H1 (cell line): ENCODE results near the gene BABAM1. TPM values are rescaled to one million over a fixed set of nuclear protein-coding genes. Genes with fewer than 3 reads are reported as not detected.

Experiments used
- CTCF ChIA-PET: fragments of 300-600 bp; sonication (Branson Sonifier 250); formaldehyde crosslinking; loops from one replicate; lab custom pipeline; 2021; ENCODE audit not compliant: partially characterized antibody; lab: Charles Lee
- POLR2A ChIA-PET: fragments of 300-600 bp; sonication (Branson Sonifier 250); formaldehyde crosslinking; loops from one replicate; lab custom pipeline; 2021; ENCODE audit warnings: inconsistent platforms; ENCODE audit not compliant: partially characterized antibody; lab: Charles Lee
- DNase-seq, 2 experiments: peaks; one replicate each; pipeline versions ENCODE4 v3.0.0 to v3.0.0-alpha.2; 2010 to 2022; ENCODE audit warnings: low spot score in 2 of 2, low read depth in 1 of 2, mixed read lengths in 1 of 2
- FAIRE-seq: peaks from 2 replicates; lab custom pipeline; 2011; peaks lifted over from hg19 to GRCh38; lab: Jason Lieb, UNC
- H2AFZ ChIP-seq: 2 replicates; pipeline ENCODE4 v1.8.1; 2012; ENCODE audit warnings: low read length, inconsistent platforms
- H2AK5ac ChIP-seq: 2 replicates; pipeline ENCODE4 v1.6.1; 2013; ENCODE audit warnings: low read depth, low read length
- H2BK120ac ChIP-seq: replicated peaks from 2 replicates; pipeline ENCODE3; 2013; ENCODE audit warnings: low read depth, low read length, inconsistent platforms
- H2BK12ac ChIP-seq: 2 replicates; pipeline ENCODE4 v1.6.1; 2013; ENCODE audit warnings: low read depth, low read length
- H2BK15ac ChIP-seq: 2 replicates; pipeline ENCODE4 v1.6.1; 2013; ENCODE audit warnings: low read length
- H2BK20ac ChIP-seq: 2 replicates; pipeline ENCODE4 v1.6.1; 2013; ENCODE audit warnings: low read length
- H2BK5ac ChIP-seq: 2 replicates; pipeline ENCODE4 v1.6.1; 2013; ENCODE audit warnings: low read depth, low read length
- H3K14ac ChIP-seq: 2 replicates; pipeline ENCODE4 v1.6.1; 2013; ENCODE audit warnings: inconsistent platforms; ENCODE audit not compliant: insufficient read length
- H3K18ac ChIP-seq: 2 replicates; pipeline ENCODE4 v1.6.1; 2013; ENCODE audit warnings: low read length; ENCODE audit errors: extremely low read depth
- H3K23ac ChIP-seq: 2 replicates; pipeline ENCODE4 v1.6.1; 2013; ENCODE audit warnings: inconsistent platforms; ENCODE audit not compliant: insufficient read length
- H3K23me2 ChIP-seq: 2 replicates; pipeline ENCODE4 v1.6.1; 2013; ENCODE audit warnings: low read depth, low read length
- H3K27ac ChIP-seq: 2 replicates; pipeline ENCODE4 v1.6.1; 2011; ENCODE audit warnings: low read depth, low read length, inconsistent platforms
- H3K27me3 ChIP-seq, 4 experiments: replicated peaks in 1 of 4; 1 replicate in 1 of 4; 2 replicates in 3 of 4; pipeline versions ENCODE4 v1.6.1 to v1.8.1; 2011 to 2013; ENCODE audit warnings: low read length in 3 of 4, mild to moderate bottlenecking in 3 of 4, inconsistent platforms in 2 of 4, mixed read lengths in 2 of 4, moderate library complexity in 1 of 4; ENCODE audit not compliant: control insufficient read depth in 3 of 4, insufficient read depth in 3 of 4; ENCODE audit errors: extremely low read depth in 1 of 4
- H3K36me3 ChIP-seq, 4 experiments: 2 replicates each; pipeline versions ENCODE4 v1.6.1 to v1.8.1; 2011 to 2013; ENCODE audit warnings: mild to moderate bottlenecking in 4 of 4, low read length in 3 of 4, moderate library complexity in 2 of 4, control low read depth in 1 of 4, inconsistent platforms in 1 of 4; ENCODE audit not compliant: insufficient read depth in 4 of 4, control insufficient read depth in 2 of 4
- H3K4ac ChIP-seq: replicated peaks from 2 replicates; pipeline ENCODE3; 2013; ENCODE audit warnings: low read length, low read depth, mixed read lengths, inconsistent platforms; ENCODE audit not compliant: insufficient read length
- H3K4me1 ChIP-seq, 4 experiments: replicated peaks in 1 of 4; 1 replicate in 1 of 4; 2 replicates in 3 of 4; pipeline versions ENCODE4 v1.6.1 to v1.8.1; 2011 to 2013; ENCODE audit warnings: low read length in 3 of 4, inconsistent platforms in 2 of 4, mixed read lengths in 1 of 4; ENCODE audit not compliant: insufficient read depth in 4 of 4, control insufficient read depth in 3 of 4
- H3K4me2 ChIP-seq, 2 experiments: 2 replicates each; pipeline versions ENCODE4 v1.6.1 to v1.8.1; 2011 to 2013; ENCODE audit warnings: low read depth in 2 of 2, low read length in 2 of 2, control low read depth in 1 of 2, inconsistent platforms in 1 of 2, mild to moderate bottlenecking in 1 of 2; ENCODE audit not compliant: insufficient read depth in 1 of 2
- H3K4me3 ChIP-seq, 4 experiments: fragments of 200-600, 300-600 bp in 1 of 4; sonication (generic), shearing (Covaris generic), sonication (Bioruptor Twin) in 1 of 4; 2 replicates each; pipeline versions ENCODE4 v1.5.1 to v1.8.1; 2011 to 2016; ENCODE audit warnings: low read length in 4 of 4, low read depth in 3 of 4, control low read depth in 2 of 4, inconsistent platforms in 2 of 4, mild to moderate bottlenecking in 2 of 4, mixed read lengths in 1 of 4, moderate library complexity in 1 of 4; ENCODE audit not compliant: insufficient read depth in 2 of 4; ENCODE audit errors: extremely low read depth in 1 of 4
- H3K56ac ChIP-seq: replicated peaks from 2 replicates; pipeline ENCODE3; 2013; ENCODE audit warnings: low read depth, mild to moderate bottlenecking, mixed read lengths, low read length, inconsistent platforms; ENCODE audit not compliant: insufficient read length
- H3K79me1 ChIP-seq: 2 replicates; pipeline ENCODE4 v1.6.1; 2013; ENCODE audit warnings: low read depth, low read length, control low read depth
- H3K79me2 ChIP-seq, 2 experiments: 2 replicates each; pipeline versions ENCODE4 v1.6.1 to v1.8.1; 2012 to 2013; ENCODE audit warnings: low read length in 2 of 2, mild to moderate bottlenecking in 2 of 2, inconsistent platforms in 1 of 2; ENCODE audit not compliant: insufficient read depth in 2 of 2, control insufficient read depth in 1 of 2
- H3K9ac ChIP-seq, 4 experiments: replicated peaks in 1 of 4; 1 replicate in 1 of 4; 2 replicates in 3 of 4; pipeline versions ENCODE4 v1.6.1 to v1.8.1; 2011 to 2013; ENCODE audit warnings: low read depth in 3 of 4, low read length in 3 of 4, control low read depth in 2 of 4, mild to moderate bottlenecking in 2 of 4, moderate library complexity in 2 of 4, inconsistent platforms in 1 of 4; ENCODE audit errors: extremely low read depth in 1 of 4
- H3K9me3 ChIP-seq, 2 experiments: 2 replicates each; pipeline versions ENCODE4 v1.6.1 to v1.8.1; 2012 to 2013; ENCODE audit warnings: mild to moderate bottlenecking in 2 of 2, moderate library complexity in 2 of 2, control low read depth in 1 of 2, inconsistent platforms in 1 of 2, low read depth in 1 of 2, low read length in 1 of 2, mixed read lengths in 1 of 2; ENCODE audit not compliant: insufficient read depth in 2 of 2
- H4K20me1 ChIP-seq, 2 experiments: replicated peaks in 1 of 2; 2 replicates each; pipeline versions ENCODE3 to v1.8.1; 2011 to 2013; ENCODE audit warnings: inconsistent platforms in 2 of 2, low read length in 2 of 2, mild to moderate bottlenecking in 1 of 2; ENCODE audit not compliant: insufficient read depth in 2 of 2, control insufficient read depth in 1 of 2
- H4K5ac ChIP-seq: 2 replicates; pipeline ENCODE4 v1.6.1; 2013; ENCODE audit warnings: low read length, low read depth, mixed read lengths, inconsistent platforms; ENCODE audit not compliant: insufficient read length
- H4K8ac ChIP-seq: 2 replicates; pipeline ENCODE4 v1.8.0; 2013; ENCODE audit warnings: mild to moderate bottlenecking, moderate library complexity, low read length, inconsistent platforms; ENCODE audit not compliant: insufficient read depth; ENCODE audit errors: extremely low read depth
- H4K91ac ChIP-seq: replicated peaks from 2 replicates; pipeline ENCODE3; 2013; ENCODE audit warnings: low read length, mixed read lengths, inconsistent platforms; ENCODE audit not compliant: insufficient read length
- BACH1 ChIP-seq: IDR thresholded peaks from 2 replicates; pipeline ENCODE4 v1.6.1; 2012; ENCODE audit warnings: low read length, improper control_type of control experiment
- CTBP2 ChIP-seq: IDR thresholded peaks from 2 replicates; pipeline ENCODE4 v1.7.0; 2011; ENCODE audit warnings: borderline replicate concordance, mild to moderate bottlenecking, moderate library complexity, mixed read lengths, low read length; ENCODE audit not compliant: insufficient read depth, insufficient read length
- NANOG ChIP-seq: IDR thresholded peaks from 2 replicates; pipeline ENCODE4 v1.6.1; 2011; ENCODE audit warnings: low read length, low read depth, mild to moderate bottlenecking, inconsistent platforms; ENCODE audit not compliant: insufficient read depth, poor library complexity, severe bottlenecking
- SIRT6 ChIP-seq: IDR thresholded peaks from one replicate; pipeline ENCODE4 v1.7.1; 2012; ENCODE audit warnings: low read length, inconsistent platforms
- TAF7 ChIP-seq: optimal IDR thresholded peaks from 2 replicates; pipeline ENCODE3; 2011; ENCODE audit warnings: low read depth, mild to moderate bottlenecking, inconsistent platforms, low read length, moderate library complexity, borderline replicate concordance
- TBP ChIP-seq: IDR thresholded peaks from 2 replicates; pipeline ENCODE4 v1.6.1; 2011; ENCODE audit warnings: low read depth, low read length, improper control_type of control experiment
- ZNF274 ChIP-seq: IDR thresholded peaks from 2 replicates; pipeline ENCODE4 v1.7.0; 2012; ENCODE audit warnings: low read length, borderline replicate concordance; ENCODE audit errors: extremely low read depth
- WGBS, 2 experiments: shearing (Covaris generic) in 1 of 2; methylation state at CpG; one replicate each; pipeline versions ENCODE4 v1.1.6 to v1.1.7; 2013 to 2015; ENCODE audit warnings: low lambda C conversion rate in 2 of 2, mixed read lengths in 2 of 2, inconsistent platforms in 1 of 2, low coverage in 1 of 2, missing lambda C conversion rate in 1 of 2; ENCODE audit not compliant: insufficient replicate concordance in 2 of 2, insufficient coverage in 1 of 2, insufficient read length in 1 of 2; ENCODE audit errors: extremely low coverage in 1 of 2, missing lambda C conversion rate in 1 of 2; 5-methylcytosine and 5-hydroxymethylcytosine counted together
- polyA plus RNA-seq, 7 experiments: library from polyadenylated mRNA; depleted of rRNA in 3 of 7; stranded (reverse) in 5 of 7; unstranded in 2 of 7; fragments of >200 nt in 5 of 7; fragments of 200-250 nt in 2 of 7; gene quantifications; 1 replicate in 5 of 7; 2 replicates in 1 of 7; 4 replicates in 1 of 7; pipeline versions ENCODE4 v1.2.1 to v1.2.3, GENCODE V29; 2011 to 2013; ENCODE audit warnings: missing spikeins in 2 of 7, mixed read lengths in 2 of 7
- total RNA-seq: library from RNA; stranded (reverse); fragmentation: NEBNext Ultra II Directional; extraction: Animal tissue kit (Norgen Biotek cat#: 25700); gene quantifications from 2 replicates; pipeline ENCODE4 v1.2.1, GENCODE V29; 2021
- TF ChIP-seq, protein P1 (sequence below): IDR thresholded peaks from 2 replicates; pipeline ENCODE4 v1.6.1; 2012; ENCODE audit warnings: inconsistent platforms

The BABAM1 gene
- total and polyA plus RNA-seq, 2 of the 8 experiments (the other 6 are each of a cell fraction or from before 2014, with no cell fraction given) = 127 to 133 TPM

DNA sequence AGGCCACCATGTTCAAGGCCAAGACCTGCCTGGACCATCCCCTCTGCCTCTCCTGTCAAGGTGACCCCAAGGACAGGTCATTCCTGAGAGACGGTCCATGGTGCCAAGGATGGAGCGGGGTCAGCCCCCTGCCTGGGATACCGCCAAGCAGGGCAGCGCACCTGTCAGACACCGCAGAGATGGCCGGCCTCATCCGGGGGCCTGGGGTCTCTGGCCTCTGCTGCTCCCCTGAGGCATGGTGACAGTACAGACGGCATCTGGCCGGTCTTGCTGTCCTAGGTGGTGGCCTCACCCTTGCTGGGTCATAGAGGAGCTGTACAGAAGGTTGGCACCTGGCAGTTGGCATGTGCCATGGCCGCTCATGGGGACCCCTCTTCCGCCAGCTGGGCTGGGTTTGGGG lies 53.2 kb downstream of the BABAM1 start:
- POLR2A ChIA-PET = interaction anchor here (0.9 to 17.1 kb wide), 5 partner anchors 10 to 84 kb away, joined by 4 to 329 read pairs (median 5); partner anchors contain the start of genes ABHD8, ANO8, DDA1 and GTPBP3
- 86% methylated on average over 11 of the region's 11 CpGs; no CpG with 5 or more reads in 1 of the 2 experiments for WGBS, 2 experiments
- H3K14ac ChIP-seq = no peak overlapping the region
- TF ChIP-seq, protein P1, sequence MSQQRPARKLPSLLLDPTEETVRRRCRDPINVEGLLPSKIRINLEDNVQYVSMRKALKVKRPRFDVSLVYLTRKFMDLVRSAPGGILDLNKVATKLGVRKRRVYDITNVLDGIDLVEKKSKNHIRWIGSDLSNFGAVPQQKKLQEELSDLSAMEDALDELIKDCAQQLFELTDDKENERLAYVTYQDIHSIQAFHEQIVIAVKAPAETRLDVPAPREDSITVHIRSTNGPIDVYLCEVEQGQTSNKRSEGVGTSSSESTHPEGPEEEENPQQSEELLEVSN = no peak
- TF ChIP-seq TAF7 (no peak), TBP (no peak), SIRT6 (no peak), ZNF274 (no peak), CTBP2 (no peak), NANOG (no peak), BACH1 (no peak)

More for the DNA sequence above, 53.2 kb downstream of the BABAM1 start:
- DNase-seq (no peak), FAIRE-seq (no peak)
- Histone ChIP-seq H3K18ac (no peak overlapping the region), H3K9me3 (no peaks in the 10 kb centered on the region), H3K27ac (no peak overlapping the region), H3K9ac (no peak overlapping the region), H3K4me1 (no peaks in the 10 kb centered on the region; a peak in 1 of 7 replicates), H2BK20ac (no peak overlapping the region), H3K23ac (no peak overlapping the region), H3K27me3 (no peaks in the 10 kb centered on the region), H4K5ac (no peak overlapping the region), H4K20me1 (peaks cover 0 to 3% of the 10 kb centered on the region in 2 experiments), H3K4me3 (no peak overlapping the region), H3K79me2 (no peaks in the 10 kb centered on the region), H3K4ac (no peak overlapping the region), H2BK5ac (no peak overlapping the region), H3K23me2 (no peaks in the 10 kb centered on the region), H2BK120ac (no peak overlapping the region), H2BK15ac (no peak overlapping the region), H3K79me1 (no peaks in the 10 kb centered on the region; the same call in 1 of the 2 replicates), H3K56ac (no peak overlapping the region), H3K36me3 (peaks cover 2 to 38% (median 18%) of the 10 kb centered on the region in 4 experiments; a peak in 5 of 8 replicates), H2AK5ac (no peak overlapping the region), H2BK12ac (no peak overlapping the region), H4K91ac (no peak overlapping the region), H4K8ac (no peak overlapping the region), H2AFZ (no peak overlapping the region), H3K4me2 (no peak overlapping the region)
- CTCF ChIA-PET = interaction anchor here (0.6 to 1.1 kb wide), 3 partner anchors 13 to 66 kb away, joined by 3 to 4 read pairs (median 3); no protein-coding TSS in a partner anchor
